PC-9 (cell line): ENCODE measurements around the gene ELP1. TPM values are rescaled to one million over a fixed set of nuclear protein-coding genes. Genes with fewer than 3 reads are reported as not detected.

Experiments
- BruUV-seq: library from RNA; stranded (reverse); fragments of 400-500 nt; replicated peaks from 2 replicates; lab custom pipeline; 2021; lab: Mats Ljungman, UMichigan
- CTCF ChIA-PET: fragments of 300-600 bp; sonication (Branson Sonifier 250); formaldehyde crosslinking; loops from one replicate; lab custom pipeline; 2022; ENCODE audit warnings: antibody characterized with exemption; lab: Charles Lee
- POLR2A ChIA-PET: fragments of 300-600 bp; sonication (Branson Sonifier 250); formaldehyde crosslinking; loops from one replicate; lab custom pipeline; 2022; ENCODE audit warnings: antibody characterized with exemption; ENCODE audit not compliant: unreplicated experiment; lab: Charles Lee
- DNase-seq, 2 experiments: peaks; one replicate each; pipeline versions ENCODE4 v3.0.0 to v3.0.0-alpha.2; 2015 to 2022; ENCODE audit warnings: mixed read lengths in 1 of 2
- H2AFZ ChIP-seq: fragments of 200-600 bp; sonication (generic); 2 replicates; pipeline ENCODE4 v1.8.1; 2017; ENCODE audit warnings: antibody characterized with exemption
- H3F3A ChIP-seq: fragments of 200-600 bp; sonication (generic); 2 replicates; pipeline ENCODE4 v1.8.1; 2017; ENCODE audit warnings: antibody characterized with exemption, mild to moderate bottlenecking, low read depth; ENCODE audit not compliant: insufficient read depth
- H3K27ac ChIP-seq: fragments of 200-600 bp; sonication (generic); 2 replicates; pipeline ENCODE4 v1.6.1; 2016; ENCODE audit warnings: mixed run types
- H3K27me3 ChIP-seq: fragments of 200-600 bp; sonication (generic); 2 replicates; pipeline ENCODE4 v1.6.1; 2016; ENCODE audit warnings: low read depth, mixed run types; ENCODE audit not compliant: insufficient read depth
- H3K36me3 ChIP-seq: fragments of 200-600 bp; sonication (generic); 2 replicates; pipeline ENCODE4 v1.6.1; 2016; ENCODE audit warnings: low read depth, mixed run types
- H3K4me1 ChIP-seq: fragments of 200-600 bp; sonication (generic); replicated peaks from 2 replicates; pipeline ENCODE4 v1.6.1; 2016; ENCODE audit warnings: mixed run types; ENCODE audit not compliant: insufficient read depth
- H3K4me2 ChIP-seq: fragments of 200-600 bp; sonication (generic); 2 replicates; pipeline ENCODE4 v1.6.1; 2017; ENCODE audit warnings: mixed run types
- H3K4me3 ChIP-seq: fragments of 200-600 bp; sonication (generic); 2 replicates; pipeline ENCODE4 v1.6.1; 2016; ENCODE audit warnings: mixed run types
- H3K79me2 ChIP-seq: fragments of 200-600 bp; sonication (generic); 2 replicates; pipeline ENCODE4 v1.6.1; 2017; ENCODE audit warnings: low read depth, mixed run types
- H3K9me2 ChIP-seq: fragments of 200-600 bp; sonication (generic); 2 replicates; pipeline ENCODE4 v1.8.1; 2017; ENCODE audit warnings: mild to moderate bottlenecking; ENCODE audit not compliant: insufficient read depth
- H3K9me3 ChIP-seq: fragments of 200-600 bp; sonication (generic); 2 replicates; pipeline ENCODE4 v1.8.1; 2016; ENCODE audit warnings: low read depth; ENCODE audit not compliant: insufficient read depth
- H4K20me1 ChIP-seq: fragments of 200-600 bp; sonication (generic); 2 replicates; pipeline ENCODE4 v1.8.1; 2017; ENCODE audit not compliant: insufficient read depth
- CTCF ChIP-seq: fragments of 200-600 bp; sonication (generic); conservative IDR thresholded peaks from 2 replicates; pipeline ENCODE4 v1.6.1; 2017; ENCODE audit warnings: mixed run types, antibody characterized with exemption, mild to moderate bottlenecking, moderate library complexity
- EZH2 ChIP-seq: fragments of 200-600 bp; sonication (generic); IDR thresholded peaks from 2 replicates; pipeline ENCODE4 v1.8.0; 2017; ENCODE audit warnings: antibody characterized with exemption, low read depth
- intact Hi-C: fragments of 100-400 bp; cut with micrococcal nuclease; formaldehyde crosslinking; loops from one replicate; pipeline ENCODE4 v1.10.0; 2022; ENCODE audit not compliant: unreplicated experiment
- total RNA-seq: library from RNA; stranded (reverse); gene quantifications from 2 replicates; pipeline ENCODE4 v1.2.3, GENCODE V29; 2021

The ELP1 gene
- total RNA-seq, 1 experiment from 2014 or later: 35.1 TPM

- H3K9me3 ChIP-seq: no peaks in the 10 kb centered on the region
- no peak overlapping the region for H3K27ac ChIP-seq
- peaks cover 20% of the 10 kb centered on the region; the same call in 1 of the 2 replicates for H3K36me3 ChIP-seq
- ChIA-PET POLR2A (no interaction called here), CTCF (interaction anchor here (0.7 kb wide), 1 partner anchor 92 kb away, joined by 11 read pairs; no protein-coding TSS in a partner anchor)
- H3K4me2 ChIP-seq: no peak overlapping the region
- no peaks in the 10 kb centered on the region for H3K9me2 ChIP-seq
- intact Hi-C loops: no loop called here
- TF ChIP-seq EZH2 (no peak), CTCF (no peak)
- no peaks in the 10 kb centered on the region for H4K20me1 ChIP-seq
- no peaks in the 10 kb centered on the region for H3K79me2 ChIP-seq
- BruUV-seq: no TSS peak
- no peak overlapping the region for H3K4me3 ChIP-seq
- no peak for DNase-seq
- H2AFZ ChIP-seq: no peak overlapping the region
- H3F3A ChIP-seq: peaks cover 16% of the 10 kb centered on the region
- no peaks in the 10 kb centered on the region for H3K4me1 ChIP-seq
- no peaks in the 10 kb centered on the region for H3K27me3 ChIP-seq
Measured at GRCh38 chr9:108951578-108951977, 17.7 kb upstream of the ELP1 start.

- Histone ChIP-seq H3K9me3 (no peaks in the 10 kb centered on the region), H3K4me2 (no peak overlapping the region), H3K4me3 (no peak overlapping the region), H3K79me2 (no peaks in the 10 kb centered on the region), H4K20me1 (no peaks in the 10 kb centered on the region), H3K27me3 (no peaks in the 10 kb centered on the region), H3K9me2 (no peaks in the 10 kb centered on the region), H3K36me3 (peaks cover 20% of the 10 kb centered on the region; the same call in 1 of the 2 replicates), H3K27ac (no peak overlapping the region), H2AFZ (no peak overlapping the region), H3K4me1 (no peaks in the 10 kb centered on the region), H3F3A (peaks cover 10% of the 10 kb centered on the region)
- TF ChIP-seq CTCF (no peak), EZH2 (no peak)
- POLR2A ChIA-PET: interaction anchor here (0.6 kb wide), 1 partner anchor 27 kb away, joined by 4 read pairs; no protein-coding TSS in a partner anchor
- BruUV-seq: no TSS peak
- no peak for DNase-seq
- CTCF ChIA-PET: interaction anchor here (0.6 to 0.7 kb wide), 2 partner anchors 305 to 371 kb away, joined by 3 to 5 read pairs; no protein-coding TSS in a partner anchor
- intact Hi-C loops: no loop called here
Measured at GRCh38 chr9:108950168-108950567, 16.2 kb upstream of the ELP1 start.

- Histone ChIP-seq H3F3A (peaks cover 3% of the 10 kb centered on the region; the same call in 1 of the 2 replicates), H3K36me3 (peaks cover 16% of the 10 kb centered on the region), H3K9me3 (no peaks in the 10 kb centered on the region), H2AFZ (no peak overlapping the region), H3K79me2 (peaks cover 9% of the 10 kb centered on the region), H3K9me2 (no peaks in the 10 kb centered on the region), H3K4me3 (no peak overlapping the region), H4K20me1 (no peaks in the 10 kb centered on the region), H3K4me2 (no peak overlapping the region), H3K27ac (no peak overlapping the region), H3K4me1 (peaks cover 7% of the 10 kb centered on the region), H3K27me3 (no peaks in the 10 kb centered on the region)
- ChIA-PET CTCF (no interaction called here), POLR2A (interaction anchor here (0.5 kb wide), 1 partner anchor 441 kb away, joined by 3 read pairs; no protein-coding TSS in a partner anchor)
- no peak for DNase-seq
- no TSS peak for BruUV-seq
- TF ChIP-seq CTCF: no peak
- no peak for TF ChIP-seq EZH2
- intact Hi-C loops: loop anchor here (10.0 kb wide), 2 partner anchors 255 to 405 kb away; no protein-coding TSS in a partner anchor
Measured at GRCh38 chr9:108939975-108940374, 6.1 kb upstream of the ELP1 start.
